PC-9 (cell line): ENCODE data around the gene NUP62CL.

Source experiments
- EZH2 ChIP-seq: fragments of 200-600 bp; sonication (generic); IDR thresholded peaks from 2 replicates; pipeline ENCODE4 v1.8.0; 2017; ENCODE audit warnings: antibody characterized with exemption, low read depth
- TF ChIP-seq, protein P1 (sequence below): fragments of 200-600 bp; sonication (generic); conservative IDR thresholded peaks from 2 replicates; pipeline ENCODE4 v1.6.1; 2017; ENCODE audit warnings: mixed run types, antibody characterized with exemption, mild to moderate bottlenecking, moderate library complexity

DNA sequence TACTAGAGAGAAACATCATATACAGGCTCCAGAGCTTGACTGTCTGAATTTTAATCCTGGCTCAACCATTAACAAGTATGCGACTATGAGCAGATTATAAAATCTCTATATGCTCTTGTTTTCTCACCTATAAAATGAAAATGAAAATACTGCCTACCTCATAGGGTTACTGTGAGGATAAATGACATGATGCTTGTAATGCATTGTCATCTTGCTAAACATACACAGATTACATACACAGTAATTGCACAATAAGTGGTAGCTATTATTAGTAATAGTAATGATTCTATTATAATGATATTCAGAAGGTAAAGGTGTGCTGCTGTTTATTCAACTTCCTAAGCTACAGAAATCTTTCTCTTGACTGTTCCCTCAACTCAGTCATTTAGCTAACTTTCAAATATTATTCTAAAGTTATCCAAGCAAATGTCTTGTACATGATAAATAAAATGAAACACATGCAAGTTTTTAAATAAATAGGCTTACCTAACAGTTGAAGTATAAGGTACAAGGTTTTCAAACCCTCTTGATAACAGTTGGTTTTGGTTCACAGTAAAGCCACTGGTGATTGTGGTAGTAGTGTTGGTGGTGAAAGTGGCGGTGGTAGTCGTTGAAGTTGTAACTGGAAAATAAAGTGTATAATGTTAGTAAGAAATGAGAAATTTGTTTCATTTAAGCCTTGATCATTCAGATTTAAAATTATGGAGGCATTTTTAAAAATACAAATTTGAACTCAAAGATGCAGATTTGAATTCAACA lies 38.9 kb downstream of the NUP62CL start:
- TF ChIP-seq, protein P1, sequence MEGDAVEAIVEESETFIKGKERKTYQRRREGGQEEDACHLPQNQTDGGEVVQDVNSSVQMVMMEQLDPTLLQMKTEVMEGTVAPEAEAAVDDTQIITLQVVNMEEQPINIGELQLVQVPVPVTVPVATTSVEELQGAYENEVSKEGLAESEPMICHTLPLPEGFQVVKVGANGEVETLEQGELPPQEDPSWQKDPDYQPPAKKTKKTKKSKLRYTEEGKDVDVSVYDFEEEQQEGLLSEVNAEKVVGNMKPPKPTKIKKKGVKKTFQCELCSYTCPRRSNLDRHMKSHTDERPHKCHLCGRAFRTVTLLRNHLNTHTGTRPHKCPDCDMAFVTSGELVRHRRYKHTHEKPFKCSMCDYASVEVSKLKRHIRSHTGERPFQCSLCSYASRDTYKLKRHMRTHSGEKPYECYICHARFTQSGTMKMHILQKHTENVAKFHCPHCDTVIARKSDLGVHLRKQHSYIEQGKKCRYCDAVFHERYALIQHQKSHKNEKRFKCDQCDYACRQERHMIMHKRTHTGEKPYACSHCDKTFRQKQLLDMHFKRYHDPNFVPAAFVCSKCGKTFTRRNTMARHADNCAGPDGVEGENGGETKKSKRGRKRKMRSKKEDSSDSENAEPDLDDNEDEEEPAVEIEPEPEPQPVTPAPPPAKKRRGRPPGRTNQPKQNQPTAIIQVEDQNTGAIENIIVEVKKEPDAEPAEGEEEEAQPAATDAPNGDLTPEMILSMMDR: no peak
- no peak for TF ChIP-seq EZH2
